Natural killer cell treated with Interleukin-12 subunit alpha and Interleukin-12 subunit beta and Interleukin-15 and Interleukin-18, amount 100 ng/mL, for 72 hours (primary cell): ENCODE results near the gene INHBE. TPM values are rescaled to one million over a fixed set of nuclear protein-coding genes. Genes with fewer than 3 reads are reported as not detected.

Source experiments
- ATAC-seq, 2 donors: fragments of 150-1000 bp; cut with Tn5 transposase in 1 of 2; sonication (Bioruptor Pico), chemical (Tn5 transposase) in 1 of 2; 2 replicates each; pipeline ENCODE4 v1.10.0; 2021
- DNase-seq: peaks from one replicate; pipeline ENCODE4 v3.0.0; 2022; ENCODE audit warnings: low spot score
- H3K27ac Mint-ChIP-seq, 2 donors: 1 replicate in 1 of 2; 2 replicates in 1 of 2; pipeline ENCODE4 v1.8.0; 2022; ENCODE audit warnings: mixed read lengths in 2 of 2, mild to moderate bottlenecking in 1 of 2, moderate library complexity in 1 of 2
- H3K27me3 Mint-ChIP-seq, 2 donors: 1 replicate in 1 of 2; 2 replicates in 1 of 2; pipeline ENCODE4 v1.8.0; 2022; ENCODE audit warnings: mixed read lengths in 2 of 2
- H3K36me3 Mint-ChIP-seq: one replicate; pipeline ENCODE4 v1.8.0; 2022; ENCODE audit warnings: mixed read lengths
- H3K4me1 Mint-ChIP-seq, 2 donors: 1 replicate in 1 of 2; 2 replicates in 1 of 2; pipeline ENCODE4 v1.8.0; 2022; ENCODE audit warnings: low read depth in 2 of 2, mixed read lengths in 2 of 2, mild to moderate bottlenecking in 1 of 2
- H3K4me3 Mint-ChIP-seq: one replicate; pipeline ENCODE4 v1.8.0; 2022; ENCODE audit warnings: mixed read lengths
- H3K9me3 Mint-ChIP-seq: 2 replicates; pipeline ENCODE4 v1.8.0; 2022; ENCODE audit warnings: mixed read lengths
- total RNA-seq, 2 donors: library from RNA; stranded (reverse); gene quantifications; one replicate each; pipeline ENCODE4 v1.2.3, GENCODE V29; 2022

The INHBE gene
- total RNA-seq, 2 donors from 2014 or later: 0.45 TPM; not detected in 1

DNA sequence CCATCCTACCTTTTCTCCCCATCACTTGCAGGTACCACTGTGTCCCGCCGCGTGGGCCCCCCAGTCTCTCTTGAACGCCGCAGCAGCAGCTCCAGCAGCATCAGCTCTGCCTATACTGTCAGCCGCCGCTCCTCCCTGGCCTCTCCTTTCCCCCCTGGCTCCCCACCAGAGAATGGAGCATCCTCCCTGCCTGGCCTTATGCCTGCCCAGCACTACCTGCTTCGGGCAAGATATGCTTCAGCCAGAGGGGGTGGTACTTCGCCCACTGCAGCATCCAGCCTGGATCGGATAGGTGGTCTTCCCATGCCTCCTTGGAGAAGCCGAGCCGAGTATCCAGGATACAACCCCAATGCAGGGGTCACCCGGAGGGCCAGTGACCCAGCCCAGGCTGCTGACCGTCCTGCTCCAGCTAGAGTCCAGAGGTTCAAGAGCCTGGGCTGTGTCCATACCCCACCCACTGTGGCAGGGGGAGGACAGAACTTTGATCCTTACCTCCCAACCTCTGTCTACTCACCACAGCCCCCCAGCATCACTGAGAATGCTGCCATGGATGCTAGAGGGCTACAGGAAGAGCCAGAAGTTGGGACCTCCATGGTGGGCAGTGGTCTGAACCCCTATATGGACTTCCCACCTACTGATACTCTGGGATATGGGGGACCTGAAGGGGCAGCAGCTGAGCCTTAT lies 15.3 kb downstream of the INHBE start:
- no peak overlapping the region for H3K4me3 Mint-ChIP-seq
- H3K27me3 Mint-ChIP-seq: no peaks in the 10 kb centered on the region
- peaks cover 15% of the 10 kb centered on the region for H3K36me3 Mint-ChIP-seq
- DNase-seq (peak; percentile 28), ATAC-seq (no peak)
- peak overlapping the region in 1 of 2 donors; percentile 57 for H3K27ac Mint-ChIP-seq
- H3K4me1 Mint-ChIP-seq: peaks cover 45 to 57% of the 10 kb centered on the region in 2 donors
- no peaks in the 10 kb centered on the region for H3K9me3 Mint-ChIP-seq

DNA sequence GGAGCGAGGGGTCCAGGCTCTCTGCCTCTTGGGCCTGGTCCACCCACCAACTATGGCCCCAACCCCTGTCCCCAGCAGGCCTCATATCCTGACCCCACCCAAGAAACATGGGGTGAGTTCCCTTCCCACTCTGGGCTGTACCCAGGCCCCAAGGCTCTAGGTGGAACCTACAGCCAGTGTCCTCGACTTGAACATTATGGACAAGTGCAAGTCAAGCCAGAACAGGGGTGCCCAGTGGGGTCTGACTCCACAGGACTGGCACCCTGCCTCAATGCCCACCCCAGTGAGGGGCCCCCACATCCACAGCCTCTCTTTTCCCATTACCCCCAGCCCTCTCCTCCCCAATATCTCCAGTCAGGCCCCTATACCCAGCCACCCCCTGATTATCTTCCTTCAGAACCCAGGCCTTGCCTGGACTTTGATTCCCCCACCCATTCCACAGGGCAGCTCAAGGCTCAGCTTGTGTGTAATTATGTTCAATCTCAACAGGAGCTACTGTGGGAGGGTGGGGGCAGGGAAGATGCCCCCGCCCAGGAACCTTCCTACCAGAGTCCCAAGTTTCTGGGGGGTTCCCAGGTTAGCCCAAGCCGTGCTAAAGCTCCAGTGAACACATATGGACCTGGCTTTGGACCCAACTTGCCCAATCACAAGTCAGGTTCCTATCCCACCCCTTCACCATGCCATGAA lies 16.0 kb downstream of the INHBE start:
- ATAC-seq: no peak
- Mint-ChIP-seq H3K27me3 (no peaks in the 10 kb centered on the region), H3K27ac (peak overlapping the region in 1 of 2 donors; percentile 57), H3K4me3 (no peak overlapping the region), H3K9me3 (no peaks in the 10 kb centered on the region), H3K4me1 (peaks cover 48 to 51% of the 10 kb centered on the region in 2 donors), H3K36me3 (peaks cover 15% of the 10 kb centered on the region)
- peak; percentile 39 for DNase-seq

DNA sequence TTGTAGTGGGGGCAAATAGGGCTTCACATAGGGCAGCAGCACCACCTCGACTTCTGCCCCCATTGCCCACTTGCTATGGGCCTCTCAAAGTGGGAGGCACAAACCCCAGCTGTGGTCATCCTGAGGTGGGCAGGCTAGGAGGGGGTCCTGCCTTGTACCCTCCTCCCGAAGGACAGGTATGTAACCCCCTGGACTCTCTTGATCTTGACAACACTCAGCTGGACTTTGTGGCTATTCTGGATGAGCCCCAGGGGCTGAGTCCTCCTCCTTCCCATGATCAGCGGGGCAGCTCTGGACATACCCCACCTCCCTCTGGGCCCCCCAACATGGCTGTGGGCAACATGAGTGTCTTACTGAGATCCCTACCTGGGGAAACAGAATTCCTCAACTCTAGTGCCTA lies 16.6 kb downstream of the INHBE start:
- ATAC-seq (no peak), DNase-seq (peak; percentile 44)
- Mint-ChIP-seq H3K27me3 (no peaks in the 10 kb centered on the region), H3K4me1 (peaks cover 53 to 57% of the 10 kb centered on the region in 2 donors), H3K4me3 (no peak overlapping the region), H3K9me3 (no peaks in the 10 kb centered on the region), H3K36me3 (peaks cover 15% of the 10 kb centered on the region), H3K27ac (peak overlapping the region; percentile 23 to 57)

DNA sequence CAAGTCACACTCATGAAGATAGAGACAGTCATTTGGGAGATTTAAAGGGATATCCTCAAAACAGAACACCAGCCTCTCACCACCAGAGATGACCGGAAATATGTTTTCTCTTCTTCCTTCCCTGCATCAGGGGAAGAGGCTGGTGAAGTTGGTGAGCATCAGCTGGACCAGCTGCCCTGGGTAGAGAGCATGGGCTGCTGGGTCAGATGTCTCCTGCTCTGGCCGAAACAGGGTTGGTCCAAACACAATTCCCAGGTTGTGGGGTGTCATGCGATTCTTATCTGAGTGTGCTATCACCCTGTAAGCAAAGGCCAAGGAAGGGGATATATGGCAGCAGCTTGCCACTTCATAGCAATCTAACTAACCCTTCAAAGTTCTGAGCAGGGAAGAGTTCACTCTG lies 17.3 kb downstream of the INHBE start:
- DNase-seq (no peak), ATAC-seq (no peak)
- Mint-ChIP-seq H3K4me3 (no peak overlapping the region), H3K9me3 (no peaks in the 10 kb centered on the region), H3K4me1 (peaks cover 60 to 61% of the 10 kb centered on the region in 2 donors), H3K36me3 (peaks cover 15% of the 10 kb centered on the region), H3K27me3 (no peaks in the 10 kb centered on the region), H3K27ac (peak overlapping the region; percentile 23 to 81)

DNA sequence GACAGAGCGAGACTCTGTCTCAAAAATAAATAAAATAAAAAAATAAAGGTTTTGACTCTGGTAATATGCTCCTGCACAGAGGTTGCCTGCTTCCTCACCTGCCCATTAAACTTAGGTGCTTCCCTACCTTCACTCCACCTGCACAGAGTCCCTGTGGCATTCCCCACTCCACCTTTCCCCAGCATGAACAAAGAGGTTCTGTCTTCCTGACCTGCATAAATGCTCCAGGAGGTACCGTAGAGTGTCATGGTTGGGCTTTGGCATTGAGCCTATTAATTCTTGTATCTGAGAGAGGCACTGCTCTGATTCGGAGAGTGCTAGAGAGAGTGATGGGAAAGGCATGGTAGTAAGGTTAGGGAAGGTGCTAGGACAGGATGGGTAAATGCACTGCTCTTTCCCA lies 18.3 kb downstream of the INHBE start:
- Mint-ChIP-seq H3K36me3 (peaks cover 15% of the 10 kb centered on the region), H3K27ac (peak overlapping the region; percentile 77 to 87), H3K9me3 (no peaks in the 10 kb centered on the region), H3K27me3 (no peaks in the 10 kb centered on the region), H3K4me3 (peak overlapping the region; percentile 75), H3K4me1 (peaks cover 62 to 67% of the 10 kb centered on the region in 2 donors)
- no peak for ATAC-seq
- DNase-seq: no peak

DNA sequence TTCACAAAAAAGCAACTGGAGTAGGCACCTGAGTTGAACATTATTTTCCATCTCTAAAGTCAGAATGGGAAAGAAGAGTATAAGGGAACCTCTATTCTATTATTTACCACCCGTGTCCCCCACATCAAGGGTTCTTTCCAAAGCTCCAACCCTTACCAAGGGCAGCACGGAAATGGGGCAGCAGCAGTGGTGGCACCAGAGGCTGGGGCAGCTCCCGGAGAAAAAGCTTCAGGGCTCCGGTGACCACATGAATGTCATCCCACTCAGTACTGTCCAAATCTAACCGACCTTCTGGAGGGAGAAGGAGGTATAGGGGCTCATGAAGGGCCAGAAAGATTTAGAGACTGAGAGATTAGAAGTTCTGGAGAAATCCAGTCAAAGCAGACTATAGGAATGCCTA lies 18.8 kb downstream of the INHBE start:
- H3K9me3 Mint-ChIP-seq: no peaks in the 10 kb centered on the region
- H3K27me3 Mint-ChIP-seq: no peaks in the 10 kb centered on the region
- peaks cover 15% of the 10 kb centered on the region for H3K36me3 Mint-ChIP-seq
- peak overlapping the region; percentile 75 for H3K4me3 Mint-ChIP-seq
- peaks cover 66 to 70% of the 10 kb centered on the region in 2 donors for H3K4me1 Mint-ChIP-seq
- H3K27ac Mint-ChIP-seq: peak overlapping the region; percentile 77 to 87
- DNase-seq (peak; percentile 6), ATAC-seq (no peak)

DNA sequence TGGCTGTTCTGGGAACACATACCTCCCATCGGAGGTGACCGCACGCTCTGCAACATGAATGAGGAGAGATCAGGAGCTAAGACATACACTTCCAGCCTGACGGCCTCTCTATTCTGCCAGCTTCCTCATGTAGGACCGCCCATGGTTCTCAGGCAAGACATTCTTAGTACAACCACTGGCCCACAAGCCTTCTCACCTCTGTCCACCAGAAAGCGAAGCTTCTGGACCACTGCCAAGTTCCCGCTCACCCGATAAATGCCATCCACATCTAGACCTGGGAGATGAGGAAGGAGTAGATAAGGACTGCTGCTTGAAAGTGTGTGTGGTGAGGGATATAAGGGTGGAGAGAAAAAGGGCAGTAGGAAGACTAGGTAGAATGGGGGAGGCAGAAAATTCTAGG lies 19.3 kb downstream of the INHBE start:
- ATAC-seq (no peak), DNase-seq (no peak)
- Mint-ChIP-seq H3K4me3 (peak overlapping the region; percentile 75), H3K27me3 (no peaks in the 10 kb centered on the region), H3K4me1 (peaks cover 67 to 70% of the 10 kb centered on the region in 2 donors), H3K36me3 (peaks cover 15% of the 10 kb centered on the region), H3K27ac (peak overlapping the region; percentile 77 to 87), H3K9me3 (no peaks in the 10 kb centered on the region)

DNA sequence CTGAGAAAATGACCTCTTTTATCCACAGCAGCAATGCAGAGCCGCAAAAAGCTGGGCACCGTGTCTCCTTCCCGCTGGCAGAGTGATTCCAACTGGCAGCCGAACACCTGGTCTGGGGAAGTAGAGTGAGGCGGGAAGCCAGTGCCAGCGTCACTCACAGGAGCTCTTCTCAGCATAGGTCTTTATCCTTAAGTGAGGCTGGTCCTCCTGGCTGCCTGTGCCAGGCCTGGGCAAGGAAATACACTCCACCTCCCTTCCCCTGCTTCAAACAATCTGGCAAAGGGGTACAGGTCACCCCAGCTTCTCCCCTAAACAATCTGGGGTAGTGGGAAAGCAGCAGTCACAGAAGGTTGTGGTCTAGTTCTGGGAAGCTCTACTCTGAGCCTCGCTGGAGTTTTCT lies 19.8 kb downstream of the INHBE start:
- no peak for ATAC-seq
- Mint-ChIP-seq H3K4me1 (peaks cover 69 to 74% of the 10 kb centered on the region in 2 donors), H3K4me3 (peak overlapping the region; percentile 75), H3K9me3 (no peaks in the 10 kb centered on the region), H3K36me3 (peaks cover 15% of the 10 kb centered on the region), H3K27ac (peak overlapping the region; percentile 77 to 87), H3K27me3 (no peaks in the 10 kb centered on the region)
- no peak for DNase-seq

DNA sequence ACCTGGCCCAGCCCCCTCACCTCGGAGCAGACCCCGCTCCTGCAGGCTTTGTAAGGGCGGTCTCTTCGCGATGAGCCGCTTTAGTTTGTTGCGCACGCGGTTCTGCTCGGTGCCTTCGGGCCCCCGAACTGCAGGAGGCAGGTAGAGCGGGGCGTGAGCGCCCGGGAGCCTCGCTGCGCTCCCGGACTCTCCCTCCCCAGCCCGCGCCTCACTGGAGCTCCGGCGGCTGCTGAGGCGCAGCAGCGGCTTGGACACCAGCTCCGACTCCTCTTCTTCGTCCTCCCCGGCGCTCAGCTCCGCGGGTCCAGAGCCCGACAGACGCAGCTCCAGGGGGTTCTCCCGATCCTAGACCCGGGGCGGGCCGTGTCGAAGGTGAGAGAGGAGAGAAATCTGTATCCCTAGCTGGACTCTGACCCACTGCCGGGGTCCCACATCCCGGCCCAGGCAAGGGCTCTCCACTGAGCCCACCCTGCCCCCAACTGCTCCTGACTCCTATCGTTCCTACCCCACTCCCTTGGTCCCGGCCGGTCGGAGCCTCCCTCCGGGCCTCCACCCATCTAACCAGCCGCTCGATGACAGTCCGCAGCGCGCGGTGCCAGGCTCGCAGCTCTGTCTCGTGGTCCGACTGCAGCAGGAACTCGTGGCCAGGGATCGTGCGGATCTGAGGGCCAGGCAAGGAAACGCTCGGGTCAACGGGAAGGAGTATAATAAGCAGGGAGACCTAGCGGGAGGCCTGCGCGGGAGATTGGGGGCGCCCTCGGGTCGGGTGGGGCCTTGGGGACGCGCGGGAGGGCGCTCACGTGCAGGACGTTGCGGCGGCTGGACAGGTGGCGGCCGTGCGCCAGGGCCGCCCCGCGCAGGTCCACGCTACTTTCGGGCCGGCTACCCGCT lies 20.4 kb downstream of the INHBE start:
- ATAC-seq (no peak), DNase-seq (no peak)
- Mint-ChIP-seq H3K36me3 (peaks cover 15% of the 10 kb centered on the region), H3K4me1 (peaks cover 68 to 81% of the 10 kb centered on the region in 2 donors), H3K27me3 (no peaks in the 10 kb centered on the region), H3K27ac (peak overlapping the region; percentile 98 to 100), H3K9me3 (no peaks in the 10 kb centered on the region), H3K4me3 (peak overlapping the region; percentile 89)

DNA sequence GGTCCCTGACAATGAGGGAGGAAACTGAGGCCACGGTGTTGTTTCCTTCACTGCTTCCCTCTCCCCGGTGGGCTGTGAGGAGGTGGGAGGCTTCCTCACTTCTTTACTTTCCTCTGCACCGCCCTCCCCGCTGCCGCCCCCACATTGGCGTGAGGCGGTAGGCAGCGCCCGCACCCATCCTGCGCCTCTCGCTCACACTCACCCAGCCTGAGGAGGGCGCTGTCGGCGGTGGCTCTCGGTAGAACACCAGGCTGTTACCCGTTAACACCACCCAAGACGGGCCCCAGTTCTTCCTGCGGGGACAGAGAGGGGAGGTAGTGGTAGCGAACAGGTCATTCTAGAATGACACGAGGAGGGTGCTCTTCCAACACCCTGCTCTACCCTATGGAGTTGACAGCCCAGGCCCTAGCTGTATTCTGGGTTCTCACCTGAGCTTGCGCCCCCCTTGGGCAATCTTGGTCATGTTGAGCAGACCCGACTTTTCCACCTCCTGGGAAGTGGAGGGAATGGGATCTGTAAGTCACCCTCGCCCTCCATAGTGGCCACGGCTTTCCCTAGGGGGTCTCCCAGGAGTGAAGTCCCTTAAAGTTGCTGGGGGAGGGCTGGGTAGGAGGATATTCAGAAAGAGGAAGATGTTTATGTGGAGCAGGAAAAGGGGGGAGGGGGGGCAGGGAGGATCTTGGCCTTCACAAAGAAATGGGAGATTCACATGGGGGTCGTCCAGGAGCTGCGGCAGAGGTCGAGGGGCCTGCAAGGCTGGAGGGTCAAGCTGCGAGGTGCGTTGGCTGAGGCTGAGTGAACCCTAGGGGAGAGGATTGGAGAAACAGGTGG lies 21.3 kb downstream of the INHBE start:
- H3K27ac Mint-ChIP-seq: peak overlapping the region; percentile 98 to 100
- no peaks in the 10 kb centered on the region for H3K9me3 Mint-ChIP-seq
- peak; percentile 46 to 63 for ATAC-seq
- H3K4me3 Mint-ChIP-seq: peak overlapping the region; percentile 89
- H3K27me3 Mint-ChIP-seq: no peaks in the 10 kb centered on the region
- peaks cover 15% of the 10 kb centered on the region for H3K36me3 Mint-ChIP-seq
- peak; percentile 79 for DNase-seq
- peaks cover 73 to 89% of the 10 kb centered on the region in 2 donors for H3K4me1 Mint-ChIP-seq

DNA sequence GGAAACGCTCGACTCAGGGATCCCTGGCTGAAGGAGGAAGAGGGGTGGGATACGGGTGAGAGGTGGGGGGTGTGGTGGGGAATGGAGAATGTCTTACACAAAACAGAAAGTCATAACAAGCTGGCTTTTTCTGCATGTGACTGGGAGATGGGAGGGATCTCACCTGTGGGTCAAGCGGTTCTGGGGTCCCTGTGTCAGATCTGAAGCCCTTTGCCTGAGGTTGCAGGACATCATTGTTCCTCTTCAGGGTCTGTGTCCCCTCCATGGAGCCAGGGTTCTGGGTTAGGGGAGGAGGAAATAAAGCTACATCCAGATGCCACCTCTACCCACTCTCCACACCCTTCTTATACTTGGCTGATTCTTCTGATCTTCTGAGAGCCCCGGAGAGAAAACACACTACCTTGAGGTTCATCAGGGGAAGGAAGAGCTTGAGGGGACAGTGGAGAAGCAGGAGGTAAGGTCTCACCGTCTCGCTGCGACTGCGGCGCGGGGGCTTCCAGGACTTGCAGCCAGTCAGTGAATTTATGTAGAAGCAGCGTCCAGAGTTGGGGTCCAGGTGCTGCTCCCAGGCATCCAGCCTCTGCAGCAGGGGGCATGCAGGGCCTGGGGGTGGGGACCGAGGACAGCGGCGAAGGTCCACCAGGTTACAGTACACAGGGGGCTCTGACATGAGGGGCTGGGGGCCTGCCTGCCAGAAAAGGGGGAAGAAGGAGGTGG lies 22.0 kb downstream of the INHBE start:
- Mint-ChIP-seq H3K27ac (peak overlapping the region; percentile 98 to 100), H3K9me3 (no peaks in the 10 kb centered on the region), H3K36me3 (peaks cover 15% of the 10 kb centered on the region), H3K4me1 (peaks cover 73 to 90% of the 10 kb centered on the region in 2 donors), H3K27me3 (no peaks in the 10 kb centered on the region), H3K4me3 (peak overlapping the region; percentile 89)
- DNase-seq (no peak), ATAC-seq (no peak)
